Ovary (tissue), 9 donors: Measurements from ENCODE around the gene GAL. TPM values are rescaled to one million over a fixed set of nuclear protein-coding genes. Genes with fewer than 3 reads are reported as not detected.

Source experiments
- DNase-seq, 5 donors: peaks; one replicate each; pipeline ENCODE4 v3.0.0-alpha.2; 2019 to 2020
- H3K27ac ChIP-seq, 2 donors: fragments of 200-600 bp; one replicate each; pipeline versions ENCODE4 v1.5.1 to v1.8.0; 2019 to 2022
- H3K27me3 ChIP-seq: fragments of 200-600 bp; one replicate; pipeline ENCODE4 v1.8.0; 2022
- H3K36me3 ChIP-seq: fragments of 200-600 bp; sonication (generic); one replicate; pipeline ENCODE4 v1.5.1; 2019
- H3K4me1 ChIP-seq: one replicate; pipeline ENCODE4 v1.8.1; 2013; ENCODE audit warnings: mild to moderate bottlenecking, moderate library complexity; ENCODE audit not compliant: insufficient read depth
- H3K4me3 ChIP-seq: fragments of 200-600 bp; sonication (generic); one replicate; pipeline ENCODE4 v1.5.1; 2017
- H3K9me3 ChIP-seq, 2 donors: fragments of 200-600 bp in 1 of 2; sonication (generic) in 1 of 2; one replicate each; pipeline versions ENCODE4 v1.5.1 to v1.8.1; 2013 to 2019; ENCODE audit warnings: mild to moderate bottlenecking in 1 of 2, moderate library complexity in 1 of 2
- EP300 ChIP-seq: sonication (generic); formaldehyde crosslinking; IDR thresholded peaks from one replicate; pipeline ENCODE4 v1.6.1; 2017; ENCODE audit warnings: antibody characterized with exemption
- POLR2A ChIP-seq: fragments of 450-650 bp; IDR thresholded peaks from one replicate; pipeline ENCODE4 v1.6.1; 2017; ENCODE audit warnings: antibody characterized with exemption, mild to moderate bottlenecking, moderate library complexity
- WGBS, 3 donors: extraction: QIAGEN DNeasy Blood & Tissue Kit in 1 of 3; methylation state at CpG; one replicate each; pipeline versions ENCODE4 v1.1.5 to v1.1.7; 2013 to 2017; 5-methylcytosine and 5-hydroxymethylcytosine counted together
- intact Hi-C, 4 donors: fragments of 100-400 bp; cut with DNase I; formaldehyde crosslinking; loops; one replicate each; pipeline versions ENCODE4 v1.11.0 to v1.15.1; 2022 to 2023
- polyA plus RNA-seq, 2 donors: library from polyadenylated mRNA; stranded (reverse); fragments of 200-250 nt in 1 of 2; fragments of 350-450 nt in 1 of 2; fragmentation: Illumina TruSeq in 1 of 2; extraction: RNeasy Lipid Tissue Mini Kit (QIAGEN cat#74804) in 1 of 2; gene quantifications; one replicate each; pipeline ENCODE4 v1.2.3, GENCODE V29; 2013 to 2014
- total RNA-seq, 7 donors: library from RNA; depleted of rRNA in 2 of 7; stranded (reverse); fragments of >200 nt in 2 of 7; fragmentation: NEBNext Ultra II Directional in 3 of 7; extraction: Animal tissue kit (Norgen Biotek cat#: 25700) in 3 of 7; gene quantifications; one replicate each; pipeline versions ENCODE4 v1.1.0 to v1.2.4, GENCODE V29; 2016 to 2023
- TF ChIP-seq, protein P1 (sequence below), 3 donors: fragments of 450-650 bp in 2 of 3; fragments of 200-600 bp in 1 of 3; IDR thresholded peaks; one replicate each; pipeline versions ENCODE4 v1.5.1 to v1.8.0; 2016 to 2022; ENCODE audit warnings: antibody characterized with exemption in 3 of 3, mild to moderate bottlenecking in 1 of 3
- donor health status: DM: no; HTN: no; CAD: no; lungs with moderate emphysema.
- donor health status: DM: no; HTN: no; CAD: no.
- donor health status: Bipolar disorder and iron deficiency.
- donor health status: DM: yes; HTN: yes; CAD: no.
- donor health status: DM: no; HTN: no; CAD: no.
- donor health status: DM: yes; HTN: yes; CAD: no.

The GAL gene
- total and polyA plus RNA-seq, 9 donors = 0.19 to 1.4 (median 0.36) TPM; not detected in 6

DNA sequence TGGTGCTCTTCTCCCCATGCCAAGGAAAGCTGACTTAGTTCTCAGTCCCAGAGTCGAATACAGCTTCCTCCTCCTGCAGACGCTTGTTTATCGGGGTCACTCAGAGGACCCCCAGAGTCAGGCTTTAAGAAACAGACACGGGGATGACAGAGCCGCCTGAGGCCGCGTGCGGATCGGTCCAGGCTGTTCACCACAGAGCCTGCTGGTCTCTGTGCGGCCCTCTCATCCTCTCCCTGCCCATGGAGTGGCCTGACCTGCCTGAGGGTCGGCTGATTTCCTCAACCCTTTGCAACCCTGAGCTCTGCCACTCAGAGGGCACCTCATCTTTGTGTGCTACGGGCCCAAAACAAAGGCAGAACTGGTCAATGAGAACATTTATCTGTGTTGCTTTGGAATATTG is 2.1 kb downstream of the GAL start:
- H3K9me3 ChIP-seq = no peaks in the 10 kb centered on the region
- H3K27me3 ChIP-seq = peaks cover 5% of the 10 kb centered on the region
- no peak overlapping the region for H3K27ac ChIP-seq
- WGBS, 3 donors = 93 to 97% (median 94%) methylated on average over 12 of the region's 12 CpGs
- DNase-seq = no peak
- no peaks in the 10 kb centered on the region for H3K4me1 ChIP-seq
- TF ChIP-seq, protein P1, sequence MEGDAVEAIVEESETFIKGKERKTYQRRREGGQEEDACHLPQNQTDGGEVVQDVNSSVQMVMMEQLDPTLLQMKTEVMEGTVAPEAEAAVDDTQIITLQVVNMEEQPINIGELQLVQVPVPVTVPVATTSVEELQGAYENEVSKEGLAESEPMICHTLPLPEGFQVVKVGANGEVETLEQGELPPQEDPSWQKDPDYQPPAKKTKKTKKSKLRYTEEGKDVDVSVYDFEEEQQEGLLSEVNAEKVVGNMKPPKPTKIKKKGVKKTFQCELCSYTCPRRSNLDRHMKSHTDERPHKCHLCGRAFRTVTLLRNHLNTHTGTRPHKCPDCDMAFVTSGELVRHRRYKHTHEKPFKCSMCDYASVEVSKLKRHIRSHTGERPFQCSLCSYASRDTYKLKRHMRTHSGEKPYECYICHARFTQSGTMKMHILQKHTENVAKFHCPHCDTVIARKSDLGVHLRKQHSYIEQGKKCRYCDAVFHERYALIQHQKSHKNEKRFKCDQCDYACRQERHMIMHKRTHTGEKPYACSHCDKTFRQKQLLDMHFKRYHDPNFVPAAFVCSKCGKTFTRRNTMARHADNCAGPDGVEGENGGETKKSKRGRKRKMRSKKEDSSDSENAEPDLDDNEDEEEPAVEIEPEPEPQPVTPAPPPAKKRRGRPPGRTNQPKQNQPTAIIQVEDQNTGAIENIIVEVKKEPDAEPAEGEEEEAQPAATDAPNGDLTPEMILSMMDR (IDR thresholded peaks at IDR 0.05) = no peak
- TF ChIP-seq EP300 (no peak), POLR2A (no peak)
- no peak overlapping the region for H3K4me3 ChIP-seq
- H3K36me3 ChIP-seq = no peaks in the 10 kb centered on the region
- intact Hi-C loops = no loop called here

DNA sequence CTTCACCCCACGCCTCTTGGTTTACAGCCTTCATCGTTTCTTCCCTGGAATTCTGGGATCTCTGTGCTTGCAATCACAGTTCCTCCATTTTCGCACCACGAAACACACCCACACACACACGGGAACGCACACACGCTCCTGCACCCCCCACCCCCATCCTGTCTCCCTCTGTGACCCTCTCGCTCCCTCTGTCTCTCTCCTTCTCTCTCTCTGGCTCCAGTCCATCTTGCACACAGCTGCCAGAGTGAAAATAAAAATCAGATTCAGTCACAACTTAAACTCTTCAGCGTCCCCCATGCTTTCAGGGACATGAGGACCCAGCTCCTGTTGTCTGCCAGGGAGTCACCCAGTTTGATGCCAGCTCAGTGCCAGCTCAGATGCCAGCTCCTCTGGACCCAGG is 3.0 kb downstream of the GAL start:
- Histone ChIP-seq H3K36me3 (no peaks in the 10 kb centered on the region), H3K4me3 (no peak overlapping the region), H3K4me1 (no peaks in the 10 kb centered on the region), H3K27me3 (peaks cover 5% of the 10 kb centered on the region), H3K27ac (no peak overlapping the region), H3K9me3 (no peaks in the 10 kb centered on the region)
- intact Hi-C loops = no loop called here
- WGBS, 3 donors = 24 to 29% (median 27%) methylated on average over 9 of the region's 9 CpGs
- no peak for TF ChIP-seq EP300
- TF ChIP-seq, protein P1 (IDR thresholded peaks at IDR 0.05) = no peak
- DNase-seq = no peak

DNA sequence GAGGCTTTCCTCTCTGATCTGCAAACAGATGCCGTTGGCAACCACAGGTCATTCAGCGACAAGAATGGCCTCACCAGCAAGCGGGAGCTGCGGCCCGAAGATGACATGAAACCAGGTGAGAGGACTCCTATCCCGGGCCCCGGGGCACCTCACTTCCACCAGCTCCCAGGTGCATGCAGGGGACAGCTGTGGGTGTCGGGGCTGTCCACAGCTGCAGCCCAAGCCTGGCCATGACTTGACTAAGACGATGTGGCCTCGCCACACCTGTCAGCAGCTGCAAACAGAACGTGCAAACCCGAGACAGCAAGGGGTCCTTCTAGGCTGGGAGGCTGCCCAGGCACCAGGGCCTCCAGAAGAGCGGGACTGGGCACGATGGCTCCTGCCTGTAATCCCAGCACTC is 3.6 kb downstream of the GAL start:
- Histone ChIP-seq H3K27me3 (peaks cover 5% of the 10 kb centered on the region), H3K9me3 (no peaks in the 10 kb centered on the region), H3K4me1 (no peaks in the 10 kb centered on the region), H3K4me3 (no peak overlapping the region), H3K36me3 (no peaks in the 10 kb centered on the region), H3K27ac (no peak overlapping the region)
- WGBS, 3 donors = 90 to 92% (median 91%) methylated on average over 11 to 14 of the region's 14 CpGs
- intact Hi-C loops = no loop called here
- DNase-seq = no peak
- TF ChIP-seq, protein P1 (IDR thresholded peaks at IDR 0.05) = no peak
- TF ChIP-seq EP300 (no peak), POLR2A (no peak)

DNA sequence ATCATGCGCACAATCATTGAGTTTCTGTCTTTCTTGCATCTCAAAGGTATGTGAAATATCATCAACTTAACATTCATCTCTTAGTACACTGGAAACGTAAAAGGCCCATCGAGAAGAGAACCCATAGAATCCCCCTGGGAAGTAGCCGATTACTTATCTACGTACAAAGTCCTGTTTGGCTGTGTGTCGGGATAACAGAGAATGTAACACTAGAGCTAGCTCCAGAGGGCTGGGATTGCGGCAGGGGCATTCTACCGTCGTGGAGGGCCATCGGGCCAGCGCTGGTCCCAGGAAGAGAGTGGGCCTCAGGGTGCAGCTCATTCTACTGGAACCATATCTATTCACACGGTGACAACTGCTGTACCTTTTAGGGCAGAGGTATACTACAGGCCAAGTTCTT is 4.5 kb downstream of the GAL start:
- WGBS, 3 donors = 80 to 85% (median 81%) methylated on average over 12 of the region's 12 CpGs
- H3K4me3 ChIP-seq = no peak overlapping the region
- H3K4me1 ChIP-seq = no peaks in the 10 kb centered on the region
- DNase-seq = no peak
- H3K27me3 ChIP-seq = peaks cover 5% of the 10 kb centered on the region
- H3K27ac ChIP-seq = no peak overlapping the region
- intact Hi-C loops = no loop called here
- no peaks in the 10 kb centered on the region for H3K9me3 ChIP-seq
- H3K36me3 ChIP-seq = no peaks in the 10 kb centered on the region
- TF ChIP-seq, protein P1 (IDR thresholded peaks at IDR 0.05) = no peak
- no peak for TF ChIP-seq POLR2A
- TF ChIP-seq EP300 = no peak
